Neural cell (in vitro differentiated cells): ENCODE results near the gene PRDM2. TPM values are rescaled to one million over a fixed set of nuclear protein-coding genes. Genes with fewer than 3 reads are reported as not detected.

Experiments
- H2AFZ ChIP-seq: fragments of 200-600, 300-800 bp; sonication (generic), shearing (Covaris generic); 2 replicates; pipeline ENCODE4 v1.6.0; 2014; ENCODE audit warnings: low read depth, mild to moderate bottlenecking, antibody characterized with exemption, low read length, moderate library complexity
- H3F3A ChIP-seq: fragments of 200-600 bp; shearing (Covaris generic); 2 replicates; pipeline ENCODE4 v1.6.1; 2016; ENCODE audit warnings: mild to moderate bottlenecking, moderate library complexity, mixed read lengths, antibody characterized with exemption, low read length; ENCODE audit not compliant: insufficient read depth, poor library complexity, severe bottlenecking
- H3K27ac ChIP-seq: fragments of 200-600, 300-800 bp; sonication (generic), shearing (Covaris generic); 2 replicates; pipeline ENCODE4 v1.5.1; 2014; ENCODE audit warnings: mild to moderate bottlenecking, low read length, moderate library complexity
- H3K27me3 ChIP-seq: fragments of 300-800, 200-600 bp; sonication (generic), shearing (Covaris generic); 2 replicates; pipeline ENCODE4 v1.6.0; 2014; ENCODE audit warnings: mild to moderate bottlenecking, low read depth, low read length, moderate library complexity; ENCODE audit not compliant: insufficient read depth
- H3K36me3 ChIP-seq: fragments of 300-800, 200-600 bp; sonication (generic), shearing (Covaris generic); 2 replicates; pipeline ENCODE4 v1.5.1; 2014; ENCODE audit warnings: mild to moderate bottlenecking, antibody characterized with exemption, low read length, moderate library complexity; ENCODE audit not compliant: insufficient read depth
- H3K4me2 ChIP-seq: fragments of 300-800, 200-600 bp; sonication (generic), shearing (Covaris generic); 2 replicates; pipeline ENCODE4 v1.6.0; 2014; ENCODE audit warnings: mild to moderate bottlenecking, low read length
- H3K4me3 ChIP-seq: fragments of 300-800, 200-600 bp; sonication (generic), shearing (Covaris generic); 2 replicates; pipeline ENCODE4 v1.5.1; 2014; ENCODE audit warnings: mild to moderate bottlenecking, low read length, moderate library complexity
- H3K79me2 ChIP-seq: fragments of 200-600 bp; shearing (Covaris generic); replicated peaks from 2 replicates; pipeline ENCODE4 v1.6.0; 2014; ENCODE audit warnings: mild to moderate bottlenecking, low read length, moderate library complexity; ENCODE audit not compliant: insufficient read depth
- H3K9ac ChIP-seq: fragments of 300-800, 200-600 bp; sonication (generic), shearing (Covaris generic); 2 replicates; pipeline ENCODE4 v1.6.1; 2016; ENCODE audit warnings: mild to moderate bottlenecking, low read length, mixed read lengths
- H3K9me2 ChIP-seq: fragments of 200-600 bp; shearing (Covaris generic); 2 replicates; pipeline ENCODE4 v1.6.1; 2016; ENCODE audit warnings: mild to moderate bottlenecking, low read length, mixed read lengths; ENCODE audit not compliant: insufficient read depth
- H3K9me3 ChIP-seq: fragments of 200-600, 300-800 bp; sonication (generic), shearing (Covaris generic); 2 replicates; pipeline ENCODE4 v1.6.1; 2016; ENCODE audit warnings: mild to moderate bottlenecking, mixed run types, low read length, moderate library complexity, mixed read lengths
- H4K20me1 ChIP-seq: fragments of 200-600 bp; shearing (Covaris generic); 2 replicates; pipeline ENCODE4 v1.6.1; 2016; ENCODE audit warnings: mild to moderate bottlenecking, mixed run types; ENCODE audit not compliant: insufficient read depth
- EP300 ChIP-seq: fragments of 450-650 bp; conservative IDR thresholded peaks from 2 replicates; pipeline ENCODE4 v1.6.1; 2014; ENCODE audit warnings: antibody characterized with exemption, mild to moderate bottlenecking, moderate library complexity; ENCODE audit not compliant: poor library complexity, severe bottlenecking
- EZH2 ChIP-seq: fragments of 200-600, 300-800 bp; shearing (Covaris generic), sonication (generic); IDR thresholded peaks from 2 replicates; pipeline ENCODE4 v1.6.1; 2014; ENCODE audit warnings: antibody characterized with exemption, low read length, borderline replicate concordance, mild to moderate bottlenecking; ENCODE audit not compliant: insufficient read depth, poor library complexity, severe bottlenecking
- MXI1 ChIP-seq: fragments of 450-650 bp; conservative IDR thresholded peaks from 2 replicates; pipeline ENCODE4 v1.6.1; 2014; ENCODE audit warnings: antibody characterized with exemption, mild to moderate bottlenecking; ENCODE audit not compliant: poor library complexity, severe bottlenecking
- POLR2AphosphoS5 ChIP-seq: IDR thresholded peaks from 2 replicates; pipeline ENCODE4 v1.6.1; 2012
- RAD21 ChIP-seq: fragments of 450-650 bp; conservative IDR thresholded peaks from 2 replicates; pipeline ENCODE4 v1.6.1; 2014; ENCODE audit warnings: antibody characterized with exemption, mild to moderate bottlenecking, moderate library complexity
- SMC3 ChIP-seq: fragments of 450-650 bp; conservative IDR thresholded peaks from 2 replicates; pipeline ENCODE4 v1.6.1; 2014; ENCODE audit warnings: antibody characterized with exemption, mild to moderate bottlenecking, moderate library complexity; ENCODE audit not compliant: poor library complexity
- TAF1 ChIP-seq: IDR thresholded peaks from 2 replicates; pipeline ENCODE4 v1.6.1; 2012; ENCODE audit warnings: low read depth
- polyA plus RNA-seq: library from polyadenylated mRNA; depleted of rRNA; stranded (reverse); fragments of >200 nt; gene quantifications from 2 replicates; pipeline ENCODE4 v1.2.3, GENCODE V29; 2014
- TF ChIP-seq, protein P1 (sequence below): IDR thresholded peaks from 2 replicates; pipeline ENCODE4 v1.6.1; 2012; ENCODE audit warnings: borderline replicate concordance

The PRDM2 gene
- polyA plus RNA-seq, 1 donor from 2014 or later, result 10.7 TPM

- H3K79me2 ChIP-seq, result peaks cover 49% of the 10 kb centered on the region
These were observed 49.8 kb downstream of the PRDM2 start for GRCh38 chr1:13749543-13750341.

GRCh38 chr1:13751458-13751871, 51.5 kb downstream of the PRDM2 start:
- H3K4me2 ChIP-seq, result no peak overlapping the region
- TF ChIP-seq SMC3 (no peak), EP300 (no peak), TAF1 (no peak), MXI1 (no peak)
- TF ChIP-seq, protein P1, sequence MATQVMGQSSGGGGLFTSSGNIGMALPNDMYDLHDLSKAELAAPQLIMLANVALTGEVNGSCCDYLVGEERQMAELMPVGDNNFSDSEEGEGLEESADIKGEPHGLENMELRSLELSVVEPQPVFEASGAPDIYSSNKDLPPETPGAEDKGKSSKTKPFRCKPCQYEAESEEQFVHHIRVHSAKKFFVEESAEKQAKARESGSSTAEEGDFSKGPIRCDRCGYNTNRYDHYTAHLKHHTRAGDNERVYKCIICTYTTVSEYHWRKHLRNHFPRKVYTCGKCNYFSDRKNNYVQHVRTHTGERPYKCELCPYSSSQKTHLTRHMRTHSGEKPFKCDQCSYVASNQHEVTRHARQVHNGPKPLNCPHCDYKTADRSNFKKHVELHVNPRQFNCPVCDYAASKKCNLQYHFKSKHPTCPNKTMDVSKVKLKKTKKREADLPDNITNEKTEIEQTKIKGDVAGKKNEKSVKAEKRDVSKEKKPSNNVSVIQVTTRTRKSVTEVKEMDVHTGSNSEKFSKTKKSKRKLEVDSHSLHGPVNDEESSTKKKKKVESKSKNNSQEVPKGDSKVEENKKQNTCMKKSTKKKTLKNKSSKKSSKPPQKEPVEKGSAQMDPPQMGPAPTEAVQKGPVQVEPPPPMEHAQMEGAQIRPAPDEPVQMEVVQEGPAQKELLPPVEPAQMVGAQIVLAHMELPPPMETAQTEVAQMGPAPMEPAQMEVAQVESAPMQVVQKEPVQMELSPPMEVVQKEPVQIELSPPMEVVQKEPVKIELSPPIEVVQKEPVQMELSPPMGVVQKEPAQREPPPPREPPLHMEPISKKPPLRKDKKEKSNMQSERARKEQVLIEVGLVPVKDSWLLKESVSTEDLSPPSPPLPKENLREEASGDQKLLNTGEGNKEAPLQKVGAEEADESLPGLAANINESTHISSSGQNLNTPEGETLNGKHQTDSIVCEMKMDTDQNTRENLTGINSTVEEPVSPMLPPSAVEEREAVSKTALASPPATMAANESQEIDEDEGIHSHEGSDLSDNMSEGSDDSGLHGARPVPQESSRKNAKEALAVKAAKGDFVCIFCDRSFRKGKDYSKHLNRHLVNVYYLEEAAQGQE, result no peak
- H3K79me2 ChIP-seq, result peaks cover 59% of the 10 kb centered on the region
- peaks cover 30% of the 10 kb centered on the region for H4K20me1 ChIP-seq
- no peak overlapping the region for H3K9ac ChIP-seq
- peak overlapping the region; percentile 82 for H3K4me3 ChIP-seq
- H3F3A ChIP-seq, result no peaks in the 10 kb centered on the region
- no peaks in the 10 kb centered on the region for H3K27me3 ChIP-seq
- H3K27ac ChIP-seq, result no peak overlapping the region
- H3K9me2 ChIP-seq, result no peaks in the 10 kb centered on the region
- no peak overlapping the region for H2AFZ ChIP-seq
- H3K9me3 ChIP-seq, result no peaks in the 10 kb centered on the region
- no peaks in the 10 kb centered on the region for H3K36me3 ChIP-seq

More at GRCh38 chr1:13749543-13750341, 49.8 kb downstream of the PRDM2 start:
- Histone ChIP-seq H3K27ac (peak overlapping the region; percentile 35), H3F3A (no peaks in the 10 kb centered on the region), H4K20me1 (peaks cover 25% of the 10 kb centered on the region), H3K4me3 (peak overlapping the region; percentile 82), H3K9me2 (no peaks in the 10 kb centered on the region), H3K36me3 (no peaks in the 10 kb centered on the region), H3K4me2 (peak overlapping the region; percentile 98), H3K9me3 (no peaks in the 10 kb centered on the region), H3K27me3 (no peaks in the 10 kb centered on the region), H2AFZ (no peak overlapping the region), H3K9ac (peak overlapping the region; percentile 67)
- TF ChIP-seq POLR2AphosphoS5 (no peak), SMC3 (peak; percentile 17), MXI1 (peak; percentile 31), EP300 (no peak), EZH2 (no peak), RAD21 (peak; percentile 23)
- TF ChIP-seq, protein P1, result no peak
